HG03097 (cell line): Measurements from ENCODE around the gene TMEM42.

Source experiments
- ATAC-seq: cut with Tn5 transposase; IDR thresholded peaks from one replicate; pipeline ENCODE4 v1.9.1; 2021; ENCODE audit not compliant: unreplicated experiment, low FRiP score

Gene TMEM42

DNA sequence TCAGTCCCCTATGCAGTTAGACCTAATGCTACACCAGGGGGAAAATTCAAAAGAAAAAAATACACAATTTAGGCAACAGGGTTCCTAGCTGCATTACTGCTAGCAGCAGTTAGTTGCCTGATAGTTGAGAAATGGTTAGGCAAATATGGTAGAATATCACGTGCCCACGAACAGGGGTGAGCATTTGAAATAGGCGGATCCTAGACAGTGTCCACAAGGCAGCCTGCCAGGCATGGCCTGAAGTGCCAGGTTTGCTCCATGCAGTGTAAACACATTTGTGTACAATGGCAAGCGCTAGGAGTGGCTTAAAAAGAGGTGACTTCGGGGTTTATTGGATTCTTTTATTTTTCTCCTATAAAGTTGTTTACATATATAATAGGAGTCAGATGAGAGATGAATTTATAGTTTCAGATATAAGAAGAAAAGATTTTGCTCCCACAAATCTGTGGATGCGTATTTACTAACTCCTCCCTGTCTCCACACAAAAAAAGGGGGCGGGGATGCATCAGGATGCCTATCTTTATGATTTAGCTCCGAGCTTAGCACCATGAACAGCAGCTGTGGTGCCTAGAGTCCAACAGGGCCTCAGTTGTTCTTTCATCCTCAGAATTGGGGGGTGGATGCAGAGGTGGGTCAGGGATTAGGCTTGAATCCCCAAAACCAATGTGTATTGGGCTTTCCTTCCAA, 8.8 kb downstream of the TMEM42 start:
- ATAC-seq: no peak

DNA sequence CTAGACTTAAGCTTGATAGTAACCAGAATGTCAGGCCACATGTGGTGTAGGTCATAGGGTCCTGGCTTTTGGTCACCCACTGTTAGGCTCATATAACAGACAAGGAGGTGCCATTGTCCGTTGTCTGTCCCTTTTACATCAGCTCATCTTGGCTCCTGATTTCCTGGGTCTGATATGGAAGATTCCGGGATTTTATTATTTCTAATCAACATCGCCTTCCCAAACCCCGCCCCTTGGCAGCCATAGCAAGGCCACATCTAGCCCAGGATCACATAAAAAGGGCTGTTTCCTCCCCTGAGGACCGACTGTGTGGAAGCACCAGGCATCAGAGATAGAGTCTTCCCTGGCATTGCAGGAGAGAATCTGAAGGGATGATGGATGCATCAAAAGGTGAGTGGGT, 12.6 kb downstream of the TMEM42 start, which contains the start of gene TGM4:
Gene TGM4, plus strand, starts transcription at position 301 of the 400 bp plus-strand sequence. Its CDS starts 71 bp downstream, at position 372.
- ATAC-seq: no peak

DNA sequence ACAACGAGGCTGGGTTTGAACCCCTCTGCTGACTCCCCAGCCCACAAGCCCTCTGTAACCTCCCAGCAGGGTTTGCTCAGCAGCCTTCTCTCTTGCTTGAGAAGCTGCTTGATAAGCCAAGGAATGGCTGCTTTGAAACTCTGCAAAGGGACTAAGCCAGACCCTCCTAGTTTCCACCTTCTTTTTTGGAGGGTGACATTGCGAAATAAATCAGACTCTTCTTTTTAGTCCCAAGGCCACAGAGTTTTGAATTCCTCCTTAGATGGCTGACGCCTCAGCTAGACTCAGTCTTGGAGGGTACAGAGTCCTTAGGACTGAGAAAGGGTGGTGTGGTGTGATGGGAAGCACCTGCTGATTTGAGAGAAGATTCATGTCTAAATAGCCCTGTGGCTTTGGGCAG, 13.9 kb downstream of the TMEM42 start:
- no peak for ATAC-seq

DNA sequence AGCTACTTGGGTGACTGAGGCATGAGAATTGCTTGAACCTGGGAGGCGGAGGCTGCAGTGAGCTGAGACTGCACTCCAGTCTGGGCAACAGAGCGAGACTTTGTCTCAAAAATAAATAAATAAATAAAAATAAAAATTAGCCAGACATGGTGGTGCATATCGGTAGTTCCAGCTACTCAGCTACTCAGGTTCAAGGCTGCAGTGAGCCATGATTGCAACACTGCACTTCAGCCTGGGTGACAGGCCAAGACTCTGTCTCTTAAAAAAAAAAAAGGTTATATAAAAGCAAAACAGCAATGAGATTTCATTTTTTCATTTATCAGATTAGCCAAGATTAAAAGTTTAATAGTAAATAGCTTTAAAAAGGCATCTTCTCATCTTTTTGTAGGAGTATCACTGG, 15.6 kb downstream of the TMEM42 start:
- no peak for ATAC-seq

DNA sequence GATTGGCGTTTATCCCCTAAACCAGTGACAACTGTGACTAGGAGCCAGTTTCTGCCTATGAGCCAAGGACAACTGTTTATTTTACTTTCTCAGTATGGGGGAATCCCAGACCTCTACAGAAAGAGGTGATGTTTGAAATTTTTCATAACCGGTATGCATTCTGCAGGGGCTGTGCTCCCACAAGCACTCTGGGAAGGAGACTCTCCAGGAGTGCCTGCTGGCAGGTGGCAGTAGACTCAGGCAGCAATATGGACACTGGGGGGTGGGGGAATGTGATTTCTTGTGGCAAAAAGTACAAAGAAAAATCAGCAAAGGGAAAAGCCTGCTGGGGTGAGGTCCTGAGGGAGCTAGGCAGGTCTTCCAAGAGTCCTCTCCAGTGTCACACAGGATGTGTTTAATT, 18.6 kb downstream of the TMEM42 start:
- no peak for ATAC-seq

DNA sequence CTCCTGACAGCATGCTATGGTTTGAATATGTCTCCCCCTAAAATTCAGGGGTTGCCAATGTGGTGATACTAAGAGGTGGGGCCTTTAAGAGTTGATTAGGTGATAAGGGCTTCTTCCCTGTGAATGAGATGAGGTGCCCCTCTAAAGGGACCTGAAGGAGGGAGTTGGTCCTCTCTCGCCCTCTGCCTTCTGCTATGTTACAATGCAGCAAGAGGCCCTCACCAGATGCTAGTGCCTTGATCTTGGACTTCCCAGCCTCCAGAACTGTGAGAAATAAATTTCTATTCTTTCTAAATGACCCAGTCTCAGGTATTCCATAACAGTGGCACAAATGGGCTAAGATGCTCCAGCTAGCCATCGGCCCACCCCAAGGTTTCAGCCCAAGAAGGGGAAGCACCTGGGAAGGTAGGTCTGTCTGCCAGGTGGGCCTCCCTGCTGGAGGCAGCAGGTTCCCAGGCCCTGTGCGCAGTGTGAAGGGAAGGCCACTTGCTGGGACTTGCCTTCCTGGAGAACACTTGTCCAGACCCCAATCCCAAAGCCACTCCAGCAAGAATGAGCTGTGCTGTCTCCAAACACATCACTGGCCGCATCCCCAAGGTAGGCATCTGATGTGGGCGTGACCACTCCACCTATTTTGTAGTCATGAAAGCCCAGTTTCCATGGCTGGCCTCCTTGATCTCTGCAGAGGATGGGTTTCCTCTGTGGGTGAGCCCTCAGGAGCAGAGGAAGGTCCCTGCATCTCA, 21.7 kb downstream of the TMEM42 start:
- ATAC-seq: no peak

DNA sequence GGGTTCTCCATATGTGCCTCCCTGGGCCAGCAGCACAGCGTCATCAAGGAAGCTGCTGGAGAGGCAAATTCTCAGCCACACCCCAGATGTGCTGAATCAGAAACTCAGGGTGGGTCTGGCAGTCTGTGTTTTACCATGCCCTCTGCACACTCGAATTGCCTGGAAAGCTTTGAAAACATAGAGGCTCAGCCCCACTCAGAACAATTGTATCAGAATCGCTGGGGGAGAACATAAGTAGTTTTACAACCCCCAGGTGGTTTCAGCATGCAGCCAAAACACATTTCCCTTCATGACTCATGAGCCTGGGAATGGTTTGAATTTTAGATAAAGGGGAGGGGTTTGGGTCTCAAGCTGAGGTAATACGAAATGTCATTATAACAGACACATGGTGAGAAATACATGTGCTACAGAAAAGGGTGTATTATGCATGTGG, 22.3 kb downstream of the TMEM42 start:
- no peak for ATAC-seq

DNA sequence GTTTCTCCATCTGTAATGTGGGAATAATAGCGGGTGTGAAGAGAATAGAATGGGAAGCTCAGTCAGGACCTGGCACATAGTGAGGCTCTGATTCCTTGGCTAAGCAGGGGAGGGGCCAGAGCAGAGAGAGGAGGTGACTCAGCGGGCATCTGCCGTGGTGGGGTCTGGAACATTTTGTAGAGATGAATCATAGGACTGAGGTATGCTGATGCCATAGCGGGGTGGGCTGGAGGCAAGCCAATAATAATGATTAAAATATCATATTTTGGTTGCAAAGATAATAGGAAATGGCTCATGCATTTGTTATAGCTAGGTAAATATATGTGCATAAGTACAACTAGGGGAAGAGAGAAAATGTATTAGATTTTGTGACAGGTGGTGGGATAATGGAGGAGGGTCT, 23.9 kb downstream of the TMEM42 start:
- ATAC-seq: no peak

DNA sequence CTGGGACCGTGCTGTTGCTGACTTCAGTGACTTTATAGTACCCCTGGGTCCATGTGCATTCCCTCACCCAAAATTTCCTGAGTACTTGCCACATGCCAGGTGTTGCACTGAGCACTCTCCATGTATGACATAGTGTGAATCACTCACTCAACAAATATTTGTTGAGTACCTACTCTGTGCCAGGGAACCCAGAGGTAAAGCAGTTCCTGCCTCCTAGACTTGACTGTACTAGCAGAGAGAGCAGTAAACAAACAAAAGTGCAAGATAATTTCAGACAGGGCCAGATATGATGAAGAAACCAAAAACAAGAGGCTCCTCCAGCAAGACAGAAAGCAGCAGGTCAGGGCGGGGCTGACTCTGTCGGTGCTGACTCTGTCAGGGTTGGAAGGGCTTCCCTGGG, 24.8 kb downstream of the TMEM42 start:
- no peak for ATAC-seq

DNA sequence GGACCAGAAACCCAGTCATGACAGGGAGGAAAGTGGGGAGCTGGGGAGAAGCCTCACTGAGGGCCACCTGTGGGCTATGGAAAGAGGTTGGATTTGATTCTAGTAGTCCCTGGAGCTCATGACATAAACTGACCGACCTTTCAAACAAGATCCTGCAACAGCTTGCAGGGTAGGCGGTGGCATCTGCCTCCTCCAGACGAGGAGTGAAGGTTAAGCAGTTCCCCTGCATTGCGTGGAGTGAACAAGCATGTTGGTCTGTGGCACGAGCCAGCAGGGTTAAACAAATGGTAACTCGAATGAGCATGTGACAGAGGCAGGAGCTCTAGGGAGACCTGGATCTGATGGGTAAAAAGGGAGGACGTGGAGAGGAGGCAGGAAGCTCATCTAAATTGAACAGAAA, 25.4 kb downstream of the TMEM42 start:
- ATAC-seq: no peak

DNA sequence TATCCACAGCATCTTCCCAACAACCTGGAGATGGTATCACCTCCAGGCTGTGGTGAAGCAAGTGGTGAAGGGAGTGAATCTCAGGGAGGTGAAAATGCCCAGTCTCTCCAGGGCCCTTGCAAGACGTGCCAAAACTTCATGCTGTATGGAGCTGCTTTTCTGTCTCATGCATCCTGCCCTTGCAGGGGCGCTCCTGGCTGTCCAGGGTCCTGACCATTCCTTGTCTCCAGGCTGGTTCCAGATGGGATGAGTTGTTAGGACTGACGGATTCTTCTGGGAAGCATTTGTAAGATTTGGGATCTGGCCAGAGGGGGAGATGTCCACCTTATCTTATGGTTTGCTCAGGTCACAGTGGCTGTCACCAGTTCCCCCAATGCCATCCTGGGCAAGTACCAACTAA, 28.5 kb downstream of the TMEM42 start:
- ATAC-seq: no peak

DNA sequence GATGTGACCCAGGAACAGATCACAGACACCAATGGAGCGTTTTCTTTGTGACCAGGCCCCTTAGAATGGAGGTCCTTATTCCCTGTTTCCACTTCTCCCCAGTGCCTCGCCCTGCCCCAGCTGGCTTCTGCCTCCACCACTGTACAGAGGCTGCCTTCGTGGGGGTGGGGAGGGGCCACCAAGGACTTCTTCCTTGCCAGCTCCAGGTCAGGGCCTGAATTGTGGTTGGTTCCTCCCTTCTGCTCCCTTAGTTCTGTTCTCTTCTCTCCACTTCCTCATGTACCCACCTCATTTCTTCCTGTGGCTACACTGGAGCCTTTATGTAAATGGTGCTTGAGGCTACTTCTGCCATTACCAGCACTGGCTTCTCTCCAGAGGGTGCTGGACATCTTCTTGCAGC, 29.1 kb downstream of the TMEM42 start:
- no peak for ATAC-seq

DNA sequence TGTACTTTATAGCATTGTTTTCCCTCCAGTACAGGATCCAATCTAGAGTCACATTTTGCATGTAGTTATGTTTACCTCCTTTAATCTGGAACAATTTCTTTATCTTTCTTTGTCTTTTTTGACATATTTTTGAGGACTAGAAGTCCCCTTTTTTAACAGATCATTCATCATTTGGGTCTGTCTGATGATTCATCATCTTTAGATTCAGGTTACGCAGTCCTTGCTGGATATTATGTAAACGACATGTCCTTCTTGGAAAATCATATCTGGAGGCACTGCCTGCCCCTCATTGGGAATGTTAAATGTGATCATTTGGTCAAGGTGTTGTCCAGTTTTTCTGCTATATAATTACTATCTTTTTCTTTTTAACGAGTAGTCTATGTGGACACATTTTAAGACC, 31.0 kb downstream of the TMEM42 start:
- ATAC-seq: no peak

DNA sequence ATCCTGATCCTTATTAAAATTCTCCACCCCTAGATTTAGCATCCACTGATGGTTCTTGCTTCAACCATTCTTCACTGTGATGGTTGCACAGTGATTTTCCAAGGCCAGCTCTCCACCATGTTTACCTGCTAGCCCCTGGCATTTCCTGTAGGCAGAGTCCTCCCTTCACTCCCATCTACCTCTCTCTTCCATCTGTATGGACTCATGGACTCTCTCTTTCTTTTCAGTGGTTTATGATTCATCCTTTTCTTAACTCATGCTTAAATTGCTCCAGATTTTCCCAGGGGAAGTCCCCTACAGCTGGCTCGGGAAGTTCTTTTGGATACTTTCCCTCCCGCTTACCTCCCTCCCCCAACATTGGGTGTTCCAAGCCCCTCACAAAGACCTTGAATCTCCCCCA, 31.4 kb downstream of the TMEM42 start:
- no peak for ATAC-seq

DNA sequence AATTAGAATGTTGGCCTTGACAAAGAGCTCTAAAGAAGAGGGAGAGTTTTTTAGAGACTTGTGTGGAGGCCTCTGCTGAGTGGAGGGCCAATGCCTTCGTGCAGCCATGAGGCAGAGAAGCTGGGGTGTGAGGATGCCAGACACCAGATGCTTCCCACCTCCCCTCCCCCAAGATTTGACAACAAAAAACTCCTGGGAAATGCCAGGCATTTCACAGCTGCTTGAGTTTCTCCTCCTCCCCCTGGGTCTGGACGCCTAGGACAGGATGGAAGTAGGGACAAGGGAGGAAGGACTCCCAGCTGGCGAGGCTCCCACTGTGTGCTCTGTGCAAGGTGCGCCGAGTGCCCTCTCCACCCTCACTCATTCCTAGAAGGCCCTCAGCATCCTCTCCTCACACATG, 32.8 kb downstream of the TMEM42 start:
- no peak for ATAC-seq

DNA sequence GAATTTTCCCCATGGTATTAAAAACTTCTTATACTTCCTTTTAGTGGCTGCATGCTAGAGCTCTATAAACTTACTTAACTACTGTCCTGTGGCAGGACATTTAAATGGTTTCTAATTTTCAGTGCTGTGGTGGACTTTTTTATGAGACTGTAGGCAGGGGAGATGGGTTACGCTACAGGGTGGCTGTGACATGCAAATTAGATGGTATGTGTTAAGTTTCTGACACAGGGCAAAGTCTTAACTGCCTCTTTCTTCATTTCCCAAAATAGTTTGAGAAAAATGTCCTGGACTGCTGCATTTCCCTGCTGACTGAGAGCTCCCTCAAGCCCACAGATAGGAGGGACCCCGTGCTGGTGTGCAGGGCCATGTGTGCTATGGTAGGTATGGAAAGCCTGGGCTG, 34.7 kb downstream of the TMEM42 start:
- ATAC-seq: no peak

DNA sequence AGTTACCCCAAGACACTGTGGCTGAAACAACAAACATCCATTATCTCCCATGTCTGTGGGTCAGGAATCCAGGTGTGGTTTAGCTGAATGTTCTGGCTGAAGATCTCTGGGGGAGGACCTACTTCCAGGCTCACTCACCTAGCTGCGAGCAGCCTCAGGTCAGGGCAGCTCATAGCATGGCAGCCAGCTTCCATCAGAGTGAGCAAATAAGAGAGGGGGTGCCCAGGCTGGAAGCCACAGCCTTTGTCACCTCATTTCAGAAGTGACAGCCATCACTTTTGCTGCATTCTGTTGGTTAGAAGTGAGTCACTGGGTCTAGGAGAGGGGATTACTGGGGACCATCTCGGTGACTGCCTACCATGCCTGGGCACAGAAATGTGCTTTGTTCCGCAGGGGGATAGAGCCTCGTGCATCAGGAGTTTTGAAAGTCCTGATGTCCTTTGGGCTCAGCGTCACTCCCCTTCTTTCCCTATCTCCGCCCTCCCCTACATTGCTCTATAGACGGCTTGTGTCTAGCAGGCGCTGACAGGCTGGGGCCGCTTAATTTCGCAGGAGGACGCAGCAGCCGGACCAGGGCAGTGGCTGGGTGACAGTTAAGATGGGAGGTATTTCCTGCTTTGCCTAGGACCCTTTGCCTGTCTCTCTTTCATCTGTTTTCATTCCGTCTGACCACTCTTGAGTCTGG, 38.1 kb downstream of the TMEM42 start:
- no peak for ATAC-seq

DNA sequence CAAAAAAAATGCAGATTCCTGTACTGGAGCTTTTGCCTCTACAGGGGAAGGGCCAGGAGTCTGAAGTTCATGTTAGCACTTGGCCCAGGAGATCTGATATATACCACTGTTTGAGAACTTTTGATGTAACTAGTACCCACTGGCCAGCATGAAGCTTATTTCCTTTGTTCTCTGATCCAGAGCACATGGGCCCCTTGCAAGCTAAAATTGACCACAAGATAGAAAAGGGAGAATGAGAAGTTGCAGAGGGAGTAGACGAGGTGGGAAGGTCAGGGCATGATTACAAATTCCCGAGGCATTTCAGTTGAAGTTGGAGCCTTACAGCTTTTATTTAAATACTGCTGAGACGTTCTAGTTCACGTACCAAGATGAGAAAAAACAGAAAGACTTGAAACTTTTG, 40.9 kb downstream of the TMEM42 start:
- no peak for ATAC-seq

DNA sequence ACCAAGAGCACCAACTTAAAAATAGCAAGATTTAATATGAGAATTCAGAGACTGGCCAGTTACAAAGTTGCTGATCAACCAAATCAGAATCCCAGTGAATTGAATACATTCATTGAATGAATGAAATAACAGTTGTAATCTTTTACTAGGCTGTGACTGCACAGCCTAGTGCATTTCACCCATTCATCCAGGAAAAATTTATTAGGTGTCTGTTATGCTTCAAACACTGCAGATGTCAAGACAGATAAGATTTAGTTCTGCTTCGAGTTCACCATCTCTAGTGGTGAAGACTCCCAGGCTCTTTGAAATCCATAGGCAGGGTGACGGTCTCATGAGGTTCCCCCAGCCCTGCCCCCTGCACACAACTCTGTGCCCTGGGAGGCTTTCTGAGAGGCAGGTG, 41.6 kb downstream of the TMEM42 start:
- ATAC-seq: no peak

DNA sequence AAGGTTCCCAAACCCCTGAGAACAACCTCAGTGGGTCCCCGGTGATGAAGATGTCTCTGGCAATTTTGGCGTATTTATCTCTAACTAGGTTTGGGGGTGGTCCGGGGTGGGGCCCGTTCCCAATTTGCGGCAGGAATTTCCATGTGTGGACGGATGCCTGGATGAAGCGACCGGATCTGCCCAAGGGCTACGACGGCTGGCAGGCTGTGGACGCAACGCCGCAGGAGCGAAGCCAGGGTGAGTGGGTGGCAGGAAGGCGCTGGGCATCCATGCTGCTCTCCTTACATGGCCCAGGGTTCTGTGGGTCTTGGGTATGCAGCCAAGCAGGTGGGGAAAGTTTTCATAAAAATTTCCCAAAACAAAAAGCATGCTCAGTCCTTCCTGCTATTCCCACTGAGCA, 42.0 kb downstream of the TMEM42 start:
- ATAC-seq: no peak

DNA sequence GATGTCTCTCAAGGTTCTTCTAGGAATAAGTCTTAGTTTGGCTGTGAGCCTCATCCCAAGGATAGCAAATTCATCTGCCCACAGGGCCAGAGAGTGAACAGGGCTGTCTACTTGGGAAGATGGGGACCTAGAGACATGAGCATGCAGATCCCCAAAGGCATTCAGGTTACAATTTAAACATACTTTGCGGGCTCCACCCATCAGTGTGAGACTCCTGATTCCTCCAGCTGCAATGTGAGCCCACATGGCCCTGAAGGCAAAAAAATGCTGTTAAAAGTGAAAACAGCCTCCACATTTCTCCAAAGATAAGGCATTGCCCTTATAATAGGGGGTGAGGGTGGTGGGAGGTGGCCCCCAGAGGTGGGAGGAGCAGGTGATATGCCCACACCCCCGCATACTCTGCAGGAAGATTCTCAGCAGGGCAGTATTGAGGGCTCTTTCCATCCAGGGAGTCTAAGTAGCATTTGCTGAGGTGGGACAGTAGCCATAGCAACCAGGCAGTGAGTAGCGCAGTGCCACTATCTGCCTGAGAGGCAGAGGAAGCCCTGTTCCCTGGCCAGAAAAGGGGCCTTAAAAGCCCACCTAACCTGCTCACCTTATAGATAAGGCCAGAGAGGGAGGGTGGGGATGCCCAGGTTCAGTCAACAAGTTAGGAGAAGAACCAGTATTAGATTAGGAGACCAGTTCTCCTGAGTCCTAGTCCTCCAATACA, 43.9 kb downstream of the TMEM42 start:
- no peak for ATAC-seq
